ENCODE results near the gene PTGES3. TPM values are rescaled to one million over a fixed set of nuclear protein-coding genes. Genes with fewer than 3 reads are reported as not detected.

The PTGES3 gene
- total and polyA plus RNA-seq, 10 of the 15 experiments (the other 5 are each of a cell fraction or from before 2014, with no cell fraction given) = 117 to 520 (median 175) TPM

GRCh38 chr12:56679883-56680575 lies 8.1 kb downstream of the PTGES3 start (continued):
- no peak for TF ChIP-seq ZNF687 (IDR thresholded peaks at IDR 0.05)

DNA sequence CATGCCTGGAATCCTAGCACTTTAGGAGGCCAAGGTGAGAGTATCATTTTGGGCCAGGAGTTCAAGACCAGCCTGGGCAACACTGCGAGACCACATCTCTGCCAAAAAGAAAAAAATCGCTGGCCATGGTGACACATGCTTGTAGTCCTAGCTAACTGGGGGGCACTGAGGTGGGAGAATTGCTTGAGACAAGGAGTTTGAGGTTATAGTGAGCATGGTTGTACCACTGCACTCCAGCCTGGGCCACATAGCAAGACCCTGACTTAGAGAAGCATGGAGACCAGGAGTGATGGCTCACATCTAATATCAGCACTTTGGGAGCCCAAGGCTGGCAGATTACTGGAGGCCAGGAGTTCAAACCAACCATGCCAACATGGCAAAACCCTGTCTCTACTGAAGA lies 9.2 kb downstream of the PTGES3 start:
- intact Hi-C loops (cut with micrococcal nuclease; ENCODE audit: unreplicated experiment) = no loop called here
- peaks cover 4 to 30% of the 10 kb centered on the region in 2 experiments for H3K36me3 ChIP-seq (ENCODE audit: control insufficient read depth in 2 of 2, insufficient read depth in 2 of 2, low read length in 1 of 2)
- CTCF ChIA-PET = interaction anchor here (0.8 to 2.8 kb wide), 2 partner anchors 18 to 42 kb away, joined by 3 to 12 read pairs; no protein-coding TSS in a partner anchor
- ATAC-seq (no peak), FAIRE-seq (no peak), DNase-seq (ENCODE audit: low read depth, low spot score) (no peak)
- BruUV-seq (replicated peaks) = no TSS peak
- SMC1A ChIA-PET (ENCODE audit: uncharacterized antibody, unreplicated experiment) = interaction anchor here (1.2 to 2.3 kb wide), 3 partner anchors 11 to 32 kb away, joined by 3 to 10 read pairs (median 5); no protein-coding TSS in a partner anchor
- H3K4me2 ChIP-seq (ENCODE audit: control insufficient read depth, insufficient read depth) = peak overlapping the region; percentile 79
- 66% methylated on average over 2 of the region's 2 CpGs for WGBS (ENCODE audit: insufficient coverage, insufficient replicate concordance, low lambda C conversion rate, missing lambda C conversion rate)
- peaks cover 42% of the 10 kb centered on the region for H3K4me1 ChIP-seq (ENCODE audit: control insufficient read depth, insufficient read depth, low read length)
- no peak overlapping the region for H3K9ac ChIP-seq (ENCODE audit: control insufficient read depth, insufficient read depth, low read length)
- H3K27ac ChIP-seq (ENCODE audit: control insufficient read depth, insufficient read depth) = peak overlapping the region; percentile 18; the same call in 1 of the 2 replicates
- no peaks in the 10 kb centered on the region for H3K9me3 ChIP-seq (replicated peaks; ENCODE audit: control insufficient read depth, insufficient read depth, low read length)
- H3K79me2 ChIP-seq (ENCODE audit: control insufficient read depth, insufficient read depth, low read length) = peaks cover 93% of the 10 kb centered on the region
- in situ Hi-C loops (cut with MboI) = no loop called here
- no peak overlapping the region for H2AFZ ChIP-seq (ENCODE audit: control insufficient read depth, low read depth, low read length)
- RAD21 ChIA-PET (ENCODE audit: unreplicated experiment) = interaction anchor here (0.6 to 0.8 kb wide), 2 partner anchors 20 to 36 kb away, joined by 3 read pairs; no protein-coding TSS in a partner anchor
- H4K20me1 ChIP-seq (ENCODE audit: control insufficient read depth, insufficient read depth) = peaks cover 10% of the 10 kb centered on the region
- H3K27me3 ChIP-seq (replicated peaks in 1 of 2; ENCODE audit: control insufficient read depth in 2 of 2, insufficient read depth in 2 of 2, low read length in 1 of 2) = no peaks in the 10 kb centered on the region
- POLR2A ChIA-PET = interaction anchor here (0.6 to 3.4 kb wide), 5 partner anchors 8 to 36 kb away, joined by 4 to 20 read pairs (median 5); partner anchors contain the start of gene PTGES3
- H3K4me3 ChIP-seq = peak overlapping the region; percentile 25; the same call in 1 of the 2 replicates
- TF ChIP-seq CHD2 (IDR thresholded peaks at IDR 0.05; ENCODE audit: borderline replicate concordance, low read depth, low read length) = no peak
- TF ChIP-seq ZBTB40 (IDR thresholded peaks at IDR 0.05; ENCODE audit: borderline replicate concordance) = no peak
- TF ChIP-seq, protein P1, sequence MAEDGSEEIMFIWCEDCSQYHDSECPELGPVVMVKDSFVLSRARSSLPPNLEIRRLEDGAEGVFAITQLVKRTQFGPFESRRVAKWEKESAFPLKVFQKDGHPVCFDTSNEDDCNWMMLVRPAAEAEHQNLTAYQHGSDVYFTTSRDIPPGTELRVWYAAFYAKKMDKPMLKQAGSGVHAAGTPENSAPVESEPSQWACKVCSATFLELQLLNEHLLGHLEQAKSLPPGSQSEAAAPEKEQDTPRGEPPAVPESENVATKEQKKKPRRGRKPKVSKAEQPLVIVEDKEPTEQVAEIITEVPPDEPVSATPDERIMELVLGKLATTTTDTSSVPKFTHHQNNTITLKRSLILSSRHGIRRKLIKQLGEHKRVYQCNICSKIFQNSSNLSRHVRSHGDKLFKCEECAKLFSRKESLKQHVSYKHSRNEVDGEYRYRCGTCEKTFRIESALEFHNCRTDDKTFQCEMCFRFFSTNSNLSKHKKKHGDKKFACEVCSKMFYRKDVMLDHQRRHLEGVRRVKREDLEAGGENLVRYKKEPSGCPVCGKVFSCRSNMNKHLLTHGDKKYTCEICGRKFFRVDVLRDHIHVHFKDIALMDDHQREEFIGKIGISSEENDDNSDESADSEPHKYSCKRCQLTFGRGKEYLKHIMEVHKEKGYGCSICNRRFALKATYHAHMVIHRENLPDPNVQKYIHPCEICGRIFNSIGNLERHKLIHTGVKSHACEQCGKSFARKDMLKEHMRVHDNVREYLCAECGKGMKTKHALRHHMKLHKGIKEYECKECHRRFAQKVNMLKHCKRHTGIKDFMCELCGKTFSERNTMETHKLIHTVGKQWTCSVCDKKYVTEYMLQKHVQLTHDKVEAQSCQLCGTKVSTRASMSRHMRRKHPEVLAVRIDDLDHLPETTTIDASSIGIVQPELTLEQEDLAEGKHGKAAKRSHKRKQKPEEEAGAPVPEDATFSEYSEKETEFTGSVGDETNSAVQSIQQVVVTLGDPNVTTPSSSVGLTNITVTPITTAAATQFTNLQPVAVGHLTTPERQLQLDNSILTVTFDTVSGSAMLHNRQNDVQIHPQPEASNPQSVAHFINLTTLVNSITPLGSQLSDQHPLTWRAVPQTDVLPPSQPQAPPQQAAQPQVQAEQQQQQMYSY (CRISPR knock-in tag; IDR thresholded peaks at IDR 0.05) = no peak
- no peak for TF ChIP-seq TARDBP (IDR thresholded peaks at IDR 0.05; ENCODE audit: borderline replicate concordance)
- no peak for TF ChIP-seq NFYB (IDR thresholded peaks at IDR 0.05; ENCODE audit: insufficient read depth, low read depth, low read length)
- no peak for TF ChIP-seq HDAC6 (IDR thresholded peaks at IDR 0.05; ENCODE audit: unreplicated experiment)
- 0 out of 2 replicates have a peak, but pooled peaks have one; percentile 64 for TF ChIP-seq WRNIP1 (IDR thresholded peaks at IDR 0.05; ENCODE audit: borderline replicate concordance, low read depth, low read length)
